ENCODE results near the gene LNPK. TPM values are rescaled to one million over a fixed set of nuclear protein-coding genes. Genes with fewer than 3 reads are reported as not detected.

Gene LNPK
- total and polyA plus RNA-seq, 2 experiments from 2014 or later = 5.4 to 8.1 TPM

DNA sequence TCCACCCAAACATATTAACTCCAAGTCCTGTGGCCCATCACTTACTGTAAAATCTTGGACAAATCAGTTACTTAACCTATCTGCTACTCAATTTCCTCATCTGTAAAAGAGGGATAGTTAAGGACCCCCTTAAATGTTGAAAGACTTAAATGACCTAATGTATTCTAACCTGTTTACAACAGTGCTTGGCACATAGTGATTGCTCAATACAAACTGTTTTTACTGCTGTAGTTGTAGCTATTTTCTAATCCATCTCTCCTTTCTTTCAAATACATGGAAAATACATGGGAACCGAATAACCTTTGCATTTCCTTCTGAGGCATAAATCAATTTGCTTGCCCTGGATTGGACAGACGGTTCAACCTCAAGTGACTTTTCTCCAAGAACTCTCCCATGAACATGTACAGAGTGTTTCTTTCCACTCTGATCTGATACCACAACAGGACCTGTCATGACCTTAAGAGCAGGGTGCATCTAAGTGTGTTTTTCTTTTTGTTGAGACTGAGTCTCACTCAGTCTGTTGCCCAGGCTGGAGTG lies 2.7 kb downstream of the LNPK start (continued):
- TF ChIP-seq JUNB (IDR thresholded peaks at IDR 0.05; ENCODE audit: unreplicated experiment) = no peak
- TF ChIP-seq, protein P1, sequence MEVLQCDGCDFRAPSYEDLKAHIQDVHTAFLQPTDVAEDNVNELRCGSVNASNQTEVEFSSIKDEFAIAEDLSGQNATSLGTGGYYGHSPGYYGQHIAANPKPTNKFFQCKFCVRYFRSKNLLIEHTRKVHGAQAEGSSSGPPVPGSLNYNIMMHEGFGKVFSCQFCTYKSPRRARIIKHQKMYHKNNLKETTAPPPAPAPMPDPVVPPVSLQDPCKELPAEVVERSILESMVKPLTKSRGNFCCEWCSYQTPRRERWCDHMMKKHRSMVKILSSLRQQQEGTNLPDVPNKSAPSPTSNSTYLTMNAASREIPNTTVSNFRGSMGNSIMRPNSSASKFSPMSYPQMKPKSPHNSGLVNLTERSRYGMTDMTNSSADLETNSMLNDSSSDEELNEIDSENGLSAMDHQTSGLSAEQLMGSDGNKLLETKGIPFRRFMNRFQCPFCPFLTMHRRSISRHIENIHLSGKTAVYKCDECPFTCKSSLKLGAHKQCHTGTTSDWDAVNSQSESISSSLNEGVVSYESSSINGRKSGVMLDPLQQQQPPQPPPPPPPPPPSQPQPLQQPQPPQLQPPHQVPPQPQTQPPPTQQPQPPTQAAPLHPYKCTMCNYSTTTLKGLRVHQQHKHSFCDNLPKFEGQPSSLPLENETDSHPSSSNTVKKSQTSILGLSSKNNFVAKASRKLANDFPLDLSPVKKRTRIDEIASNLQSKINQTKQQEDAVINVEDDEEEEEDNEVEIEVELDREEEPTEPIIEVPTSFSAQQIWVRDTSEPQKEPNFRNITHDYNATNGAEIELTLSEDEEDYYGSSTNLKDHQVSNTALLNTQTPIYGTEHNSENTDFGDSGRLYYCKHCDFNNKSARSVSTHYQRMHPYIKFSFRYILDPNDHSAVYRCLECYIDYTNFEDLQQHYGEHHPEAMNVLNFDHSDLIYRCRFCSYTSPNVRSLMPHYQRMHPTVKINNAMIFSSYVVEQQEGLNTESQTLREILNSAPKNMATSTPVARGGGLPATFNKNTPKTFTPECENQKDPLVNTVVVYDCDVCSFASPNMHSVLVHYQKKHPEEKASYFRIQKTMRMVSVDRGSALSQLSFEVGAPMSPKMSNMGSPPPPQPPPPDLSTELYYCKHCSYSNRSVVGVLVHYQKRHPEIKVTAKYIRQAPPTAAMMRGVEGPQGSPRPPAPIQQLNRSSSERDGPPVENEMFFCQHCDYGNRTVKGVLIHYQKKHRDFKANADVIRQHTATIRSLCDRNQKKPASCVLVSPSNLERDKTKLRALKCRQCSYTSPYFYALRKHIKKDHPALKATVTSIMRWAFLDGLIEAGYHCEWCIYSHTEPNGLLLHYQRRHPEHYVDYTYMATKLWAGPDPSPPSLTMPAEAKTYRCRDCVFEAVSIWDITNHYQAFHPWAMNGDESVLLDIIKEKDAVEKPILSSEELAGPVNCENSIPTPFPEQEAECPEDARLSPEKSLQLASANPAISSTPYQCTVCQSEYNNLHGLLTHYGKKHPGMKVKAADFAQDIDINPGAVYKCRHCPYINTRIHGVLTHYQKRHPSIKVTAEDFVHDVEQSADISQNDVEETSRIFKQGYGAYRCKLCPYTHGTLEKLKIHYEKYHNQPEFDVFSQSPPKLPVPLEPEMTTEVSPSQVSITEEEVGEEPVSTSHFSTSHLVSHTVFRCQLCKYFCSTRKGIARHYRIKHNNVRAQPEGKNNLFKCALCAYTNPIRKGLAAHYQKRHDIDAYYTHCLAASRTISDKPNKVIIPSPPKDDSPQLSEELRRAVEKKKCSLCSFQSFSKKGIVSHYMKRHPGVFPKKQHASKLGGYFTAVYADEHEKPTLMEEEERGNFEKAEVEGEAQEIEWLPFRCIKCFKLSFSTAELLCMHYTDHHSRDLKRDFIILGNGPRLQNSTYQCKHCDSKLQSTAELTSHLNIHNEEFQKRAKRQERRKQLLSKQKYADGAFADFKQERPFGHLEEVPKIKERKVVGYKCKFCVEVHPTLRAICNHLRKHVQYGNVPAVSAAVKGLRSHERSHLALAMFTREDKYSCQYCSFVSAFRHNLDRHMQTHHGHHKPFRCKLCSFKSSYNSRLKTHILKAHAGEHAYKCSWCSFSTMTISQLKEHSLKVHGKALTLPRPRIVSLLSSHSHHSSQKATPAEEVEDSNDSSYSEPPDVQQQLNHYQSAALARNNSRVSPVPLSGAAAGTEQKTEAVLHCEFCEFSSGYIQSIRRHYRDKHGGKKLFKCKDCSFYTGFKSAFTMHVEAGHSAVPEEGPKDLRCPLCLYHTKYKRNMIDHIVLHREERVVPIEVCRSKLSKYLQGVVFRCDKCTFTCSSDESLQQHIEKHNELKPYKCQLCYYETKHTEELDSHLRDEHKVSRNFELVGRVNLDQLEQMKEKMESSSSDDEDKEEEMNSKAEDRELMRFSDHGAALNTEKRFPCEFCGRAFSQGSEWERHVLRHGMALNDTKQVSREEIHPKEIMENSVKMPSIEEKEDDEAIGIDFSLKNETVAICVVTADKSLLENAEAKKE (CRISPR knock-in tag; IDR thresholded peaks at IDR 0.05) = no peak

- Mint-ChIP-seq H3K27me3 (ENCODE audit: insufficient read depth, low read depth, poor library complexity) (no peaks in the 10 kb centered on the region), H3K4me3 (no peak overlapping the region), H3K9me3 (no peaks in the 10 kb centered on the region), H3K27ac (no peak overlapping the region), H3K4me1 (no peaks in the 10 kb centered on the region), H3K36me3 (ENCODE audit: low read depth) (no peaks in the 10 kb centered on the region)
- no peak overlapping the region for H2AFZ ChIP-seq
- no peaks in the 10 kb centered on the region for H3K4me1 ChIP-seq (ENCODE audit: insufficient read depth)
- DNase-seq (ENCODE audit: low spot score) (no peak), ATAC-seq (no peak)
- H3K27me3 ChIP-seq (ENCODE audit: insufficient read depth) = no peaks in the 10 kb centered on the region
- no peaks in the 10 kb centered on the region for H3K9me2 ChIP-seq (ENCODE audit: insufficient read depth)
- H3K36me3 ChIP-seq (ENCODE audit: insufficient read depth) = no peaks in the 10 kb centered on the region
- H4K20me1 ChIP-seq (replicated peaks; ENCODE audit: insufficient read depth) = no peaks in the 10 kb centered on the region; the same call in 1 of the 2 replicates
- H3K27ac ChIP-seq (ENCODE audit: low read depth) = no peak overlapping the region
- no peak overlapping the region for H3K4me3 ChIP-seq
- no peaks in the 10 kb centered on the region for H3K79me2 ChIP-seq (replicated peaks; ENCODE audit: insufficient read depth)
- no peak overlapping the region for H3K4me2 ChIP-seq
- no peaks in the 10 kb centered on the region for H3F3A ChIP-seq (replicated peaks; ENCODE audit: low read depth)
- TF ChIP-seq, protein P2, sequence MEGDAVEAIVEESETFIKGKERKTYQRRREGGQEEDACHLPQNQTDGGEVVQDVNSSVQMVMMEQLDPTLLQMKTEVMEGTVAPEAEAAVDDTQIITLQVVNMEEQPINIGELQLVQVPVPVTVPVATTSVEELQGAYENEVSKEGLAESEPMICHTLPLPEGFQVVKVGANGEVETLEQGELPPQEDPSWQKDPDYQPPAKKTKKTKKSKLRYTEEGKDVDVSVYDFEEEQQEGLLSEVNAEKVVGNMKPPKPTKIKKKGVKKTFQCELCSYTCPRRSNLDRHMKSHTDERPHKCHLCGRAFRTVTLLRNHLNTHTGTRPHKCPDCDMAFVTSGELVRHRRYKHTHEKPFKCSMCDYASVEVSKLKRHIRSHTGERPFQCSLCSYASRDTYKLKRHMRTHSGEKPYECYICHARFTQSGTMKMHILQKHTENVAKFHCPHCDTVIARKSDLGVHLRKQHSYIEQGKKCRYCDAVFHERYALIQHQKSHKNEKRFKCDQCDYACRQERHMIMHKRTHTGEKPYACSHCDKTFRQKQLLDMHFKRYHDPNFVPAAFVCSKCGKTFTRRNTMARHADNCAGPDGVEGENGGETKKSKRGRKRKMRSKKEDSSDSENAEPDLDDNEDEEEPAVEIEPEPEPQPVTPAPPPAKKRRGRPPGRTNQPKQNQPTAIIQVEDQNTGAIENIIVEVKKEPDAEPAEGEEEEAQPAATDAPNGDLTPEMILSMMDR (conservative IDR thresholded peaks at IDR 0.05; ENCODE audit: low read depth in 2 of 2) = no peak
- no peak for TF ChIP-seq EZH2 (IDR thresholded peaks at IDR 0.05; ENCODE audit: low read depth, unreplicated experiment)
- no peak for TF ChIP-seq STAT1 (IDR thresholded peaks at IDR 0.05; ENCODE audit: unreplicated experiment)
- TF ChIP-seq CREB1 (CRISPR knock-in tag; IDR thresholded peaks at IDR 0.05; ENCODE audit: low read depth) = no peak
- TF ChIP-seq NANOG (IDR thresholded peaks at IDR 0.05; ENCODE audit: borderline replicate concordance) = no peak
- no peak for TF ChIP-seq ZNF114 (CRISPR knock-in tag; IDR thresholded peaks at IDR 0.05)
- no peak for TF ChIP-seq JUNB (IDR thresholded peaks at IDR 0.05; ENCODE audit: unreplicated experiment)
- TF ChIP-seq, protein P1 (CRISPR knock-in tag; IDR thresholded peaks at IDR 0.05) = no peak
Measured at GRCh38 chr2:175990099-175990498, 12.0 kb downstream of the LNPK start.
